Left ventricle myocardium superior (tissue), 1 donor: ENCODE results near the gene RSF1. TPM values are rescaled to one million over a fixed set of nuclear protein-coding genes. Genes with fewer than 3 reads are reported as not detected.

Experiments used
- ATAC-seq: fragments of 200-7000 bp; cut with Tn5 transposase; one replicate; pipeline ENCODE4 v1.9.1; 2020; ENCODE audit warnings: mild to moderate bottlenecking, moderate library complexity
- DNase-seq: peaks from one replicate; pipeline ENCODE4 v3.0.0-alpha.2; 2020
- intact Hi-C: fragments of 100-400 bp; cut with micrococcal nuclease; formaldehyde crosslinking; loops from one replicate; pipeline ENCODE4 v1.11.0; 2022
- total RNA-seq: library from RNA; stranded (reverse); fragmentation: NEBNext Ultra II Directional; extraction: Animal tissue kit (Norgen Biotek cat#: 25700); gene quantifications from one replicate; pipeline ENCODE4 v1.2.1, GENCODE V29; 2021
- donor health status: DM: no; HTN: yes; CAD: no; lungs with severe emphysema.

RSF1 gene
- total RNA-seq, 1 donor from 2014 or later: 42.7 TPM

- intact Hi-C loops: no loop called here
- ATAC-seq: no peak
- DNase-seq: no peak
Observed at GRCh38 chr11:77705195-77705875, 115.2 kb downstream of the RSF1 start.

GRCh38 chr11:77704029-77704428 lies 116.5 kb downstream of the RSF1 start:
- no peak for DNase-seq
- intact Hi-C loops: no loop called here
- ATAC-seq: no peak

DNA sequence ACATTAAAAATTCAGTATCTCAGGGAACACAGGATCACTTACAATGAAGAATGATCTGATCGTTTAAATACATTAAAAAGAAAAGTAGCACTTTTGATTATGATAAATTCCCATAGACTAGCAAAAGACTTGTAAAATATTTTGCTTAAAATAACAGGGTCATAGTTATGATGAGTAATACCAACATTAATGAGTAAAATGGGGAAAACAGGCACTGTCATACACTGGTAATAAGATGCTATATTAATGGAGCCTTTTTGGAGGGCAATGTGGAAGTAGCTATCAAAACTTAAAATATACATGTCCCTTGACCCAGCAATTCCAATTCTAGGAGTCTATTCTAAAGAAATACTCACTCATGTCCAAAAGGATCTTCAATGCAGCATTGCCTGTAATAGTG lies 121.1 kb downstream of the RSF1 start:
- no peak for DNase-seq
- intact Hi-C loops: no loop called here
- no peak for ATAC-seq

DNA sequence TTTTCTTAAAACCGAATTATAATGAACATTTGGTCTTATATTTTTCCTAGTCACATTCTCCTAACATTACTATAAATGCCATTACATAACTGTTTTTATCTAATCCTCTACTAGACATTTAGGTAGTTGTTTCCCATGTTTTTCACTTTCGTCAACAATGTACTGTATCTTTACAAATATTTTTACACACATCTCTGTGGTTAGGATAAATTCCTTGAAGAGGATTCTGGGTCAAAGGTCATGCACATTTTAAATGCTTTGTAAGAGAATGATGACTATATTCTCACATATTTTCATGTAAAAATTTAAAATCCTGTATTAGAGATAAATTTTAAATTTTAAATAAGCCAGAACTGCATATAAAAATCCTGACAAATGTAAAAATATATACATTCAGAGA lies 121.6 kb downstream of the RSF1 start:
- intact Hi-C loops: no loop called here
- ATAC-seq (no peak), DNase-seq (no peak)

DNA sequence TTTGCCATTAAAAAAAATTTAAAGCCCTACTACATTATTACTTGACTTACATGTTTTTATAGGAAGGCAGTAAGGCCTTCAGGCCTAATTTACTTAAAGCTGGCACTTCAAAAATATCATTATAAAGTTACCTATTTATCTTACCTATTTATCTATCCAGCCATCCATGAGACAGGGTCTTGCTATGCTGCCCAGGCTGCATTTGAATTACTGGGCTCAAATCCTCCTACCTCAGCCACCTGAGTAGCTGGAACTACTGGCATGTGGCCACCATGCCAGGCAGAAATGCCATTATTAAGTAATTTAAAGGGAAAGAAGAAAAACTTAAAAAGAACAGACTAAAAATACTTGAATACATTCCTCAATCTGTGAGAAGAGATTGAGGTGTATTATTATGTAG lies 122.7 kb downstream of the RSF1 start:
- DNase-seq: no peak
- ATAC-seq: no peak
- intact Hi-C loops: no loop called here

DNA sequence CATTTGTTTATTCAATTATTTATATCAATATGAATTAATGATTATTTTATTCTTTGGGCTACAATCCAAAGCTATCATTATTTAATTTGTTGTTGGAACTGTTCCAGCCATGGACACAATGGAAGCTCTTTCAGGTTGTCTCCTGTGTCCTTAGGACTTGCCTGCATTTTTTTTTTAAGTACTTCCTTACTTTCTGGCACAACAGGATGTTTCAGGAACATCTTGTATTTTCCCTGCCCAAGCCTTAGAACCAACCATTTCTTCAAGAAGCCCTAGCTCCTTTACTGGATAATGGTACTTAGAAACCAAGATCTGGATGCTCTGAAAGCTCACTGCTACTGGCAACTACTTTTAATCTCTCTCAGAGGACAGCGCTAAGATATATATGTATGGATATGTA lies 125.1 kb downstream of the RSF1 start:
- ATAC-seq (peak; percentile 43), DNase-seq (no peak)
- intact Hi-C loops: no loop called here

GRCh38 chr11:77690649-77691048 lies 129.9 kb downstream of the RSF1 start:
- DNase-seq (no peak), ATAC-seq (no peak)
- intact Hi-C loops: no loop called here

DNA sequence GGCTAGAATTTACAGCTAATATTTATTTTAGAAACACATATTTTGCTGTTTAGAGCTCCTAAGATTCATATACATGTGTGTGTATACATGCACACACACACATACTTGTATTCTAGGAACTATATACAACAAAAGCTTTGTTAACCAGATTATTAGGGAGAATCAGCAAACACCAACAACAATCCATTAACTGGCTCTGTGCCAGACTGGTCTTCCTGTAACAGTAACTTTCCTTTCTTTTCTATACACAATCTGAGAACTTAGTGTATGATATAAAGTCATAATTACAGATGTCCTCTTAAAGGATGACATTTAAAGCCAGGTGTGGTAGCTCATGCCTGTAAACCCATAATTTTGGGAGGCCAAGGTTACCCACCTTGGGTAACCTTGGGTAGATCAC lies 133.4 kb downstream of the RSF1 start:
- intact Hi-C loops: no loop called here
- ATAC-seq (no peak), DNase-seq (no peak)

DNA sequence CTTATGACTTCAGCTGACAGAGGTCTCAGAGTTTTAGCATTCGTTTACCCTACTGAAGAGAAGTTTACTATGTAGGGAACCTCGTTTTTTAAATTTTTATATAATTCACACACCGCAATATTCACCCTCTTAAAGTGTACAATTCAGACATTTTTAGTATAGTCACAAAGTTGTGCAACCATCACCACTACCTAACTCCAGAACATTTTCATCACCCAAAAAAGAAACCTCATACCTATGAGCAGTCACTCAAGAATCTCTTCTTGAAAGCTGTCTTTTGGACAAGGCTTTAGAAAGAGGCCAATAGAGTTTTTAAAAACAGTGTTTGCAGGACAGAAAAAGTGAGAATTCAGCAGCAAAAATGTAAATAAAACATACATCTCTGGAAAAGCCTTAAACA lies 143.4 kb downstream of the RSF1 start:
- DNase-seq (no peak), ATAC-seq (no peak)
- intact Hi-C loops: no loop called here

GRCh38 chr11:77672264-77672663 lies 148.3 kb downstream of the RSF1 start:
- DNase-seq (peak; percentile 35), ATAC-seq (peak; percentile 96)
- intact Hi-C loops: no loop called here

DNA sequence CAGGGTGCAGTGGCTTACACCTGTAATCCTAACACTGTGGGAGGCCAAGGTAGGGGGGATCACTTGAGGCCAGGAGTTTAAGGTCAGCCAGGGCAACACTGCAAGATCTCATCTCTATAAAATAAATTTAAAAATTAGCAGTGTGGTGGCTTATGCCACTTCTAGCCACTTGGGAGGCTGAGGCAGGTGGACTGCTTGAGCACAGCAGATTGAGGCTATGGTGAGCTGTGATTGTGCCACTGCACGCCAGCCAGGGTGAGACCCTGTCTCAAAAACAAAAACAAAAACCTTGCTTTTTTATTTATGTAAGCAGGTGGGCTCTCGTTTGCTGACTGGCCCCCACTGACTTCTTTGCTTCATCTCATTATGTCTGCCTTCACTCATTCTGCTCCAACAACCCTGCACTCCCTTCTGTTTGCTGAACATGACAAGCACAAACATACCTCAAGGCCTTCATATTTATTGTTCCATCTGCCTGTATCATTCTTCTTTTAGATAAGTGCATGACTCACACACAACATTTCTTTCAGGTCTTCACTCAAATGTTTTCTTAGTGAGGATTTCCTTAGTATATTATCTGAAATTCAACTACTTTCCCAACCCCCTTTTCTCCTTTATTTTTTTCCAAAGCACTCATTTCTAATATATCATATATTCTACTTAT lies 150.5 kb downstream of the RSF1 start:
- no peak for ATAC-seq
- DNase-seq: no peak
- intact Hi-C loops: no loop called here

DNA sequence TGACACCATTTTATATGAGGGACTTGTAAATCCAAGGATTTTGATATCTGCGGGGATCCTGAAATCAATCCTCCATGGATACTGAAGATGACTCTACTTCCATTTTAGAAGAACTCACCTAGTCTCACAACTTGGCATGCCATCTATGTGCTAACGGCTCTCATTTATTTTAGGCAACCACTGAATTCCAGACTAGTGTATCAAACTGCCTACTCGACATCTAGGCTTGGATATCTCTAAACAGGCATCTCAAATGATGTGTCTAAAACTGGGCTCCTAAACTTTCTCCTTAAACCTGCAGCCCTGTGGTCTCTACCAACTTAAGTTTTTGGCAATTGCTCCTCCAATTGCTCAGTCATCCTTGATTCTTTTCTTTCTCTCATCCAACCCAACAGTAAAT lies 151.8 kb downstream of the RSF1 start:
- ATAC-seq (peak; percentile 42), DNase-seq (no peak)
- intact Hi-C loops: no loop called here

DNA sequence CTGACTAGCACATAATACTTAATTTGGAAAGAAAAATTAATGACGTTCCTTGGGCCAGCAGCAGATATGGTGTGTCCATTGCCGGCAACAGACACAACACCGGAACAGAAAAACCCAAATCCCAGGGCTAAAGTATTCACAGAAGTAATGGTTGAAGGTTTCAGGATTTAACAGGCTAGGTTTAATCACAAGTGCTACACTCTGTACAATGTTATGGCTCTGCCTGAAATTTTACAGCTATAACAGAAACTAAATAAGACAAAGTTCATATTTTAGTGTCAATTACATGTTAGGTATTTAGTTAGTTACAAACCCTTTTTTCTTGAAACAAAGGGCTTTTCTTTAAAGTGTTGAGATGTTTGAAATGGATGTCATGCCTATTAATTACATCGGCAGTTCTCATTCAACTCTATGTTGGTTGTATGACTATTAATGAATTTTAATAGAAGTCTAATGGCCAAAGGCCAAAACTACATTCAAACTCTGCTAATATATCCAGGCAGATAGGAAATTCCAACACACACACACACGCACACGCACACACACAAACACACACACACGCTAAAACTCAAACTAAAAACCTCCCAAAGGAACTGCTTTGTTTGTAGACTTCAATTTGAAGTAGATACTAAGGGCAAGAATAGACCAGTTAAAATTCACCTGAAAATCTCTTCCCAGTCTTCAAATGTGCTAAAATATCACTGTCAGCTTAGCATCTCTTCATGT lies 155.1 kb downstream of the RSF1 start:
- ATAC-seq (no peak), DNase-seq (no peak)
- intact Hi-C loops: no loop called here

- ATAC-seq (no peak), DNase-seq (no peak)
- intact Hi-C loops: no loop called here
Observed at GRCh38 chr11:77661670-77662069, 158.9 kb downstream of the RSF1 start.

DNA sequence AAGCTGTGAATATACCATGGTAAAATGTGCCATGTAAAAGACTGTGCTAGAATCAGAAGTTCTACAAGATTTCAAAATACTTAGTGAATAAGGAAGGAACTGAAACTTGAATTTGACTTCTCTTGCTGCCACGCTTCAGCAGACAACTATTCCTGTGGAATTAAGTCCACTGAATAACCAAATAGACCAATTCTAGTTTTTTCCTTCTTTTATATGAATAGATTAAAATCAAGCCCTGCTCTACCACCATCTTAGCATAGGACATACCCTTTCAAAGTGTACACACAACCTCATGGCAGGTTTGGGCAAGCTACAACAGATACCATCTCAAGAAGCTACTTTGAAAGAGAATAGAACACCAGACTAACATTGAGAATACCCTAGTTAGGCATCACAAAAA lies 159.6 kb downstream of the RSF1 start:
- DNase-seq: no peak
- intact Hi-C loops: no loop called here
- ATAC-seq: no peak

- DNase-seq (no peak), ATAC-seq (no peak)
- intact Hi-C loops: no loop called here
Observed at GRCh38 chr11:77658213-77659013, 162.1 kb downstream of the RSF1 start.

- DNase-seq (no peak), ATAC-seq (no peak)
- intact Hi-C loops: no loop called here
Observed at GRCh38 chr11:77656362-77656761, 164.2 kb downstream of the RSF1 start.

DNA sequence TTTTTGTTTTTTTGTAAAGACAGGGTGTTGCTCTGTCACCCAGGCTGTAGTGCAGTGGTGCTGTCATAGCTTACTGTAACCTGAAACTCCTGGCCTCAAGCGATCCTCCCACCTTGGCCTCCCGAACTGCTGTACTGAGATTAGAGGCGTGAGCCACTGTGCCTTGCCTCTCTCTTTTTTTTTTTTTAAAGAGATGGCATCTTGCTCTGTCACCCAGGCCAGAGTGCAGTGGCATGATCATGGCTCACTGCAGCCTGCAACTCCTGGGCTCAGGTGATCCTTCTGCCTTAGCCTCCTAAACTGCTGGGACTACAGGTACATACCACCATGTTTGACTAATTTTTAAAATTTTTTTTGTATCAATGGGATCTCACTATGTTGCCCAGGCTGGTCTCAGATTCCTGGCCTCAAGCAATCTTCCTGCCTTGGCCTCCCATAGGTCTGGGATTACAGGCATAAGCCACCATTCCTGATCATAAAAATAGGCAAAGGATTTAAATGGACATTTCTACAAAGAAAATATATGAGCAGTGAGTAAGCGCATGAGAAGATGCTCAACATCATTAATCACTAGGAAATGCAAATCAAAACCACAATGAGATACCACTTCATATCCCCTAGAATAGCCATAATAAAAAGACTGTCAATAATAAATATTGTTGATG lies 165.6 kb downstream of the RSF1 start:
- ATAC-seq: no peak
- no peak for DNase-seq
- intact Hi-C loops: no loop called here

DNA sequence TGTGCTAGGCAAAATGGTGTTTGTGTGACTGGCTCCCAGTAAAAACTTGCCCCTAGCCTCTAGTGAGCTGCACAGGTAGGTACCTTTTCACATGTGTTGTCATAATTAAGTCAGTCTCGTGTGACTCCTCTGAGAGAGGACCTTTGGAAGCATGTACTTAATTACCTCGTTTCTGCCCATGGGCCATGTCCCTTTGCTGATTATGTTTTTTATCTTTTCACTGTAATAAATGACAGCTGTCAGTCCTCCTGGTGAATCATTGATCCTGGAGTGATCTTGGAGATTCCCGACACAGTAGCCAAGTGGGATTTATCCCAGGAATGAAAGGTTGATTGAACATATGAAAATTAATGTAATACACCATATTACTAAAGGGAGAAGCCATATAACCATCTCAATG lies 170.4 kb downstream of the RSF1 start:
- intact Hi-C loops: no loop called here
- no peak for ATAC-seq
- no peak for DNase-seq
